HFFc6 (cell line): Measurements from ENCODE around the gene YWHAB. TPM values are rescaled to one million over a fixed set of nuclear protein-coding genes. Genes with fewer than 3 reads are reported as not detected.
A peak's percentile ranks its signal among the peaks of the same experiment; 100 is the strongest.

Experiments
- DNase-seq: peaks from one replicate; pipeline ENCODE4 v3.0.0-alpha.2; 2018
- H3K27ac Mint-ChIP-seq: 2 replicates; pipeline ENCODE4 v1.8.0; 2020; ENCODE audit warnings: mild to moderate bottlenecking, mixed read lengths
- H3K27me3 Mint-ChIP-seq: 2 replicates; pipeline ENCODE4 v1.8.0; 2021; ENCODE audit warnings: mild to moderate bottlenecking, moderate library complexity, mixed read lengths; ENCODE audit not compliant: insufficient read depth
- H3K36me3 Mint-ChIP-seq: 2 replicates; pipeline ENCODE4 v1.8.0; 2021; ENCODE audit warnings: low read depth, mixed read lengths
- H3K4me1 Mint-ChIP-seq: 2 replicates; pipeline ENCODE4 v1.8.0; 2020; ENCODE audit warnings: low read depth, mixed read lengths
- H3K4me3 Mint-ChIP-seq: 2 replicates; pipeline ENCODE4 v1.8.0; 2020; ENCODE audit warnings: mild to moderate bottlenecking, moderate library complexity, mixed read lengths
- H3K9me3 Mint-ChIP-seq: 2 replicates; pipeline ENCODE4 v1.8.0; 2020; ENCODE audit warnings: mild to moderate bottlenecking, mixed read lengths
- CTCF ChIP-seq: fragments of 200-600 bp; sonication (generic); IDR thresholded peaks from 2 replicates; pipeline ENCODE4 v1.5.0; 2021; ENCODE audit warnings: antibody characterized with exemption, mild to moderate bottlenecking
- long read RNA-seq: library from polyadenylated mRNA; unstranded; transcript quantifications from one replicate; pipeline ENCODE4 v2.0.0, GENCODE V29; 2019
- total RNA-seq, 6 experiments: library from RNA; stranded (reverse); fragmentation: NEBNext Ultra II Directional; extraction: Animal tissue kit (Norgen Biotek cat#: 25700); gene quantifications; 2 replicates in 1 of 6; 3 replicates in 5 of 6; pipeline ENCODE4 v1.2.3, GENCODE V29; 2021

Gene YWHAB
- 100 to 1,000 TPM; 284 to 315 (median 301) TPM for total RNA-seq
- long read RNA-seq, transcript YWHAB-202 (7 exons, 3,109 nt), result minor isoform, 47 of 442 reads
- long read RNA-seq, transcript YWHAB-201 (6 exons, 3,049 nt), result major isoform, 309 of 442 reads
- long read RNA-seq, partial matches to known transcripts, result 60 of 442 reads
- long read RNA-seq, other reads (novel, unspliced or antisense), result 26 of 442 reads

GRCh38 chr20:44885392-44886265, at the start of gene YWHAB:
YWHAB (plus strand) TSS chr20:44885705; CDS start chr20:44901534, 15,829 bp downstream.
- no peaks in the 10 kb centered on the region for H3K9me3 Mint-ChIP-seq
- peak; percentile 56 for TF ChIP-seq CTCF

GRCh38 chr20:44836601-44837120, 48.8 kb upstream of the YWHAB start:
- H3K36me3 Mint-ChIP-seq, result no peaks in the 10 kb centered on the region
- no peak overlapping the region for H3K4me3 Mint-ChIP-seq
- H3K4me1 Mint-ChIP-seq, result no peaks in the 10 kb centered on the region
- H3K9me3 Mint-ChIP-seq, result no peaks in the 10 kb centered on the region
- no peak for TF ChIP-seq CTCF
- peaks cover 38% of the 10 kb centered on the region for H3K27me3 Mint-ChIP-seq
- DNase-seq, result no peak
- no peak overlapping the region for H3K27ac Mint-ChIP-seq

More at GRCh38 chr20:44885392-44886265, at the start of gene YWHAB:
- Mint-ChIP-seq H3K4me3 (peak within 1 kb of the TSS; percentile 96), H3K36me3 (peaks cover 28% of the 10 kb centered on the region), H3K27me3 (peaks cover 5% of the 10 kb centered on the region), H3K27ac (peak within 1 kb of the TSS; percentile 92), H3K4me1 (peaks cover 49% of the 10 kb centered on the region)
- peak; percentile 97 for DNase-seq

GRCh38 chr20:44837946-44838345, 47.6 kb upstream of the YWHAB start:
- no peak overlapping the region for H3K27ac Mint-ChIP-seq
- H3K4me1 Mint-ChIP-seq, result no peaks in the 10 kb centered on the region
- TF ChIP-seq CTCF, result no peak
- H3K27me3 Mint-ChIP-seq, result peaks cover 38% of the 10 kb centered on the region
- H3K9me3 Mint-ChIP-seq, result no peaks in the 10 kb centered on the region
- H3K4me3 Mint-ChIP-seq, result no peak overlapping the region
- DNase-seq, result no peak
- no peaks in the 10 kb centered on the region for H3K36me3 Mint-ChIP-seq

GRCh38 chr20:44838521-44838920, 47.0 kb upstream of the YWHAB start:
- no peaks in the 10 kb centered on the region for H3K4me1 Mint-ChIP-seq
- no peaks in the 10 kb centered on the region for H3K9me3 Mint-ChIP-seq
- peaks cover 39% of the 10 kb centered on the region for H3K27me3 Mint-ChIP-seq
- H3K4me3 Mint-ChIP-seq, result no peak overlapping the region
- H3K27ac Mint-ChIP-seq, result no peak overlapping the region
- H3K36me3 Mint-ChIP-seq, result no peaks in the 10 kb centered on the region
- TF ChIP-seq CTCF, result no peak
- no peak for DNase-seq

- Mint-ChIP-seq H3K9me3 (no peaks in the 10 kb centered on the region), H3K36me3 (no peaks in the 10 kb centered on the region), H3K4me3 (no peak overlapping the region), H3K4me1 (no peaks in the 10 kb centered on the region), H3K27ac (no peak overlapping the region), H3K27me3 (peaks cover 34% of the 10 kb centered on the region)
- DNase-seq, result no peak
- no peak for TF ChIP-seq CTCF
These were observed 46.0 kb upstream of the YWHAB start for GRCh38 chr20:44839481-44839880.
